Caco-2 (cell line): Measurements from ENCODE around the gene SV2C. TPM values are rescaled to one million over a fixed set of nuclear protein-coding genes. Genes with fewer than 3 reads are reported as not detected.

ENCODE experiments used
- BruUV-seq: library from RNA; stranded (reverse); fragments of 400-500 nt; replicated peaks from 2 replicates; lab custom pipeline; 2021; lab: Mats Ljungman, UMichigan
- CTCF ChIA-PET: fragments of 300-600 bp; sonication (Branson Sonifier 250); formaldehyde crosslinking; loops from one replicate; lab custom pipeline; 2022; ENCODE audit warnings: antibody characterized with exemption; lab: Charles Lee
- POLR2A ChIA-PET: fragments of 300-600 bp; sonication (Branson Sonifier 250); formaldehyde crosslinking; loops from one replicate; lab custom pipeline; 2022; ENCODE audit warnings: antibody characterized with exemption; lab: Charles Lee
- DNase-seq, 2 experiments: peaks; one replicate each; pipeline versions ENCODE4 v3.0.0 to v3.0.0-alpha.2; 2020 to 2022
- H3K27me3 ChIP-seq: replicated peaks from 2 replicates; pipeline ENCODE4 v1.6.0; 2011; ENCODE audit warnings: low read length; ENCODE audit not compliant: control insufficient read depth, insufficient read depth
- H3K36me3 ChIP-seq: 2 replicates; pipeline ENCODE4 v1.5.1; 2011; ENCODE audit warnings: low read length; ENCODE audit not compliant: control insufficient read depth, insufficient read depth
- H3K4me1 ChIP-seq: fragments of 250-450 bp; sonication (Bioruptor Pico); 2 replicates; pipeline ENCODE4 v1.5.1; 2020; ENCODE audit warnings: mild to moderate bottlenecking
- H3K4me3 ChIP-seq: 2 replicates; pipeline ENCODE4 v1.5.1; 2011; ENCODE audit warnings: low read depth, mild to moderate bottlenecking, control low read depth, low read length
- H3K9me3 ChIP-seq: fragments of 250-450 bp; sonication (Bioruptor Pico); 2 replicates; pipeline ENCODE4 v1.5.1; 2020; ENCODE audit warnings: mild to moderate bottlenecking, moderate library complexity
- H3K27ac Mint-ChIP-seq: one replicate; pipeline ENCODE4 v1.8.0; 2022; ENCODE audit warnings: mixed read lengths; ENCODE audit not compliant: unreplicated experiment
- H3K27me3 Mint-ChIP-seq: one replicate; pipeline ENCODE4 v1.8.0; 2022; ENCODE audit warnings: mixed read lengths; ENCODE audit not compliant: insufficient read depth, unreplicated experiment
- H3K36me3 Mint-ChIP-seq: one replicate; pipeline ENCODE4 v1.8.0; 2022; ENCODE audit warnings: mild to moderate bottlenecking, mixed read lengths; ENCODE audit not compliant: insufficient read depth, unreplicated experiment
- H3K4me1 Mint-ChIP-seq: one replicate; pipeline ENCODE4 v1.8.0; 2022; ENCODE audit warnings: low read depth, mixed read lengths; ENCODE audit not compliant: unreplicated experiment
- H3K4me3 Mint-ChIP-seq: one replicate; pipeline ENCODE4 v1.8.0; 2022; ENCODE audit warnings: mild to moderate bottlenecking, moderate library complexity, mixed read lengths; ENCODE audit not compliant: unreplicated experiment
- H3K9me3 Mint-ChIP-seq: one replicate; pipeline ENCODE4 v1.8.0; 2022; ENCODE audit warnings: mixed read lengths; ENCODE audit not compliant: unreplicated experiment
- intact Hi-C: fragments of 100-400 bp; cut with micrococcal nuclease; formaldehyde crosslinking; loops from one replicate; pipeline ENCODE4 v1.10.0; 2022; ENCODE audit not compliant: unreplicated experiment
- total RNA-seq: library from RNA; stranded (reverse); gene quantifications from 2 replicates; pipeline ENCODE4 v1.2.3, GENCODE V29; 2022
- TF ChIP-seq, protein P1 (sequence below), 2 experiments: fragments of 200-600 bp in 1 of 2; IDR thresholded peaks; 1 replicate in 1 of 2; 2 replicates in 1 of 2; pipeline versions ENCODE4 v1.5.1 to v1.8.0; 2011 to 2022; ENCODE audit warnings: antibody characterized with exemption in 1 of 2, control low read depth in 1 of 2, inconsistent platforms in 1 of 2, low read depth in 1 of 2, low read length in 1 of 2, mild to moderate bottlenecking in 1 of 2, moderate library complexity in 1 of 2; ENCODE audit not compliant: insufficient read depth in 1 of 2, severe bottlenecking in 1 of 2, unreplicated experiment in 1 of 2

The SV2C gene
- total RNA-seq, 1 experiment from 2014 or later: not detected

DNA sequence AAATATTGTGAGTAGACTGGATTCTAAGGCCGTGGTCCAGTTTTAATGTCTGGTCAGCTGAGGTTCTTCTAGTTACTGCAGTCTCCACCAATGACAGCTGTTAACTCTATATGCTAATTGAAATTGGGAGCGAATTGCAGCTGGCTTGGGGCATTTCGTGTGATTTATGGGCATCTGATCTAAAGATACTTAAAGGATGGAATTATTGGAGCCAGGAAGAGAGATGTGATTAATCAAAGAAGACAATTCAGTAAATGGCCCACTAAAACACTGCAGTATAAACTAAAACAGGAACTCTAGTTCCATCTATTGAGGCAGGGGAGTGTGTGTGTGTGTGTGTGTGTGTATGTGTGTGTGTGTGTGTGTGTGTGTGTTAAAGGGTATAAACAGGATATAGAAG lies 162.4 kb downstream of the SV2C start:
- POLR2A ChIA-PET: no interaction called here
- intact Hi-C loops: no loop called here
- Histone ChIP-seq H3K9me3 (no peaks in the 10 kb centered on the region), H3K36me3 (no peaks in the 10 kb centered on the region), H3K27me3 (no peaks in the 10 kb centered on the region), H3K4me1 (no peaks in the 10 kb centered on the region), H3K4me3 (no peak overlapping the region)
- TF ChIP-seq, protein P1, sequence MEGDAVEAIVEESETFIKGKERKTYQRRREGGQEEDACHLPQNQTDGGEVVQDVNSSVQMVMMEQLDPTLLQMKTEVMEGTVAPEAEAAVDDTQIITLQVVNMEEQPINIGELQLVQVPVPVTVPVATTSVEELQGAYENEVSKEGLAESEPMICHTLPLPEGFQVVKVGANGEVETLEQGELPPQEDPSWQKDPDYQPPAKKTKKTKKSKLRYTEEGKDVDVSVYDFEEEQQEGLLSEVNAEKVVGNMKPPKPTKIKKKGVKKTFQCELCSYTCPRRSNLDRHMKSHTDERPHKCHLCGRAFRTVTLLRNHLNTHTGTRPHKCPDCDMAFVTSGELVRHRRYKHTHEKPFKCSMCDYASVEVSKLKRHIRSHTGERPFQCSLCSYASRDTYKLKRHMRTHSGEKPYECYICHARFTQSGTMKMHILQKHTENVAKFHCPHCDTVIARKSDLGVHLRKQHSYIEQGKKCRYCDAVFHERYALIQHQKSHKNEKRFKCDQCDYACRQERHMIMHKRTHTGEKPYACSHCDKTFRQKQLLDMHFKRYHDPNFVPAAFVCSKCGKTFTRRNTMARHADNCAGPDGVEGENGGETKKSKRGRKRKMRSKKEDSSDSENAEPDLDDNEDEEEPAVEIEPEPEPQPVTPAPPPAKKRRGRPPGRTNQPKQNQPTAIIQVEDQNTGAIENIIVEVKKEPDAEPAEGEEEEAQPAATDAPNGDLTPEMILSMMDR (IDR thresholded peaks at IDR 0.05; ENCODE audit: insufficient read depth in 1 of 2, low read depth in 1 of 2, low read length in 1 of 2, severe bottlenecking in 1 of 2, unreplicated experiment in 1 of 2): no peak
- Mint-ChIP-seq H3K9me3 (no peaks in the 10 kb centered on the region), H3K4me1 (no peaks in the 10 kb centered on the region), H3K4me3 (no peak overlapping the region), H3K36me3 (no peaks in the 10 kb centered on the region), H3K27me3 (peaks cover 21% of the 10 kb centered on the region), H3K27ac (no peak overlapping the region)
- BruUV-seq: no TSS peak
- CTCF ChIA-PET: no interaction called here
- DNase-seq: no peak

DNA sequence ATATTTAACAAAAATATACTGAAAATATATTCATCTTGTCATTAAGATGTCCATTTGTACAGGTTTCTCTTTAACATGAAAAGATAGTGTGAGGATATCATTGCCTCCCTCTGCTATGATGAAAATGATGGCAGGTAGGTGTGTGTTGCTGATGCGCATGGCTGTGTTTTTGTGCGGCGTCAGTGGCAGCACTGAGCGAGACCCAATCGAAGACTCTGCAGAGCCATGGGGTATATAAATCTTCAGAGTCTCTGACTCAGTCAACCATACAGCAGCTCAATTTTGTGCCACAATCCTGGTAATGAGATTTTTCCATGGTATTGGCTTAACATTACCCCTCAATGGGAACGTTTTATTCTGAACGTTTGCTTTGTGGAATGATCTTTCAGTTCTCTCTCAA lies 166.4 kb downstream of the SV2C start:
- ChIA-PET POLR2A (no interaction called here), CTCF (no interaction called here)
- Mint-ChIP-seq H3K27ac (no peak overlapping the region), H3K4me3 (no peak overlapping the region), H3K9me3 (no peaks in the 10 kb centered on the region), H3K36me3 (no peaks in the 10 kb centered on the region), H3K27me3 (peaks cover 13% of the 10 kb centered on the region), H3K4me1 (no peaks in the 10 kb centered on the region)
- TF ChIP-seq, protein P1 (IDR thresholded peaks at IDR 0.05; ENCODE audit: insufficient read depth in 1 of 2, low read depth in 1 of 2, low read length in 1 of 2, severe bottlenecking in 1 of 2, unreplicated experiment in 1 of 2): no peak
- Histone ChIP-seq H3K27me3 (no peaks in the 10 kb centered on the region), H3K4me3 (no peak overlapping the region), H3K4me1 (no peaks in the 10 kb centered on the region), H3K9me3 (no peaks in the 10 kb centered on the region), H3K36me3 (no peaks in the 10 kb centered on the region)
- BruUV-seq: no TSS peak
- intact Hi-C loops: loop anchor here (10.0 kb wide), 3 partner anchors 75 to 355 kb away; no protein-coding TSS in a partner anchor
- DNase-seq: no peak

DNA sequence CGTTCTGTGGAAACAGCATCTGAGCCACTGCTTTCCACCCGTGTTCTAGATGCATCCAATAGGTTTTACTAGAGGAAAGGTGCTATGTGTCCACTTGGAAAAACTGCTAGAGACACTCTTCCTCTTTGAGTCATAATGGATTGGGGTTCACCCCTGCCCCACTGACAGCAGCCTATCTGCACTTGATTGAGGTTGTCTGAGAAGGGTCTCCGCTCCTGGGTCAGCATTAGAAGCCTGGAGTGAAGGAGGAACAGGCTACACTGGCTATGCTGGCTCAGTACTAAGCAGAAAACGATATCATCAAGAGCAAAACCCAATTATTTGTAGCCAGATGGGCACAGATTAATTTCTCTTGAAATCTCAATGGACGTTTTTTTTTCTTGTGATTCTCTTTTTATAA lies 167.3 kb downstream of the SV2C start:
- no peaks in the 10 kb centered on the region for H3K36me3 ChIP-seq
- intact Hi-C loops: loop anchor here (10.0 kb wide), 3 partner anchors 76 to 356 kb away; no protein-coding TSS in a partner anchor
- DNase-seq: no peak
- BruUV-seq: no TSS peak
- H3K36me3 Mint-ChIP-seq: no peaks in the 10 kb centered on the region
- H3K27ac Mint-ChIP-seq: no peak overlapping the region
- H3K4me3 Mint-ChIP-seq: no peak overlapping the region
- H3K4me1 ChIP-seq: no peaks in the 10 kb centered on the region
- POLR2A ChIA-PET: no interaction called here
- H3K9me3 Mint-ChIP-seq: no peaks in the 10 kb centered on the region
- peaks cover 11% of the 10 kb centered on the region for H3K27me3 Mint-ChIP-seq
- no peaks in the 10 kb centered on the region for H3K27me3 ChIP-seq
- H3K4me1 Mint-ChIP-seq: no peaks in the 10 kb centered on the region
- H3K9me3 ChIP-seq: no peaks in the 10 kb centered on the region
- TF ChIP-seq, protein P1 (IDR thresholded peaks at IDR 0.05; ENCODE audit: insufficient read depth in 1 of 2, low read depth in 1 of 2, low read length in 1 of 2, severe bottlenecking in 1 of 2, unreplicated experiment in 1 of 2): no peak
- CTCF ChIA-PET: no interaction called here
- H3K4me3 ChIP-seq: no peak overlapping the region
